KOPT-K1 (cell line): Measurements from ENCODE around the gene EBF4.

Source experiments
- H3K27ac ChIP-seq: fragments of 200-600 bp; sonication (generic); 2 replicates; pipeline ENCODE4 v1.5.1; 2016; ENCODE audit warnings: antibody characterized with exemption, mild to moderate bottlenecking, low read depth, low read length; ENCODE audit not compliant: poor library complexity, severe bottlenecking
- H3K36me3 ChIP-seq: fragments of 200-600 bp; sonication (generic); 2 replicates; pipeline ENCODE4 v1.5.1; 2017; ENCODE audit warnings: antibody characterized with exemption, mild to moderate bottlenecking, low read length, moderate library complexity; ENCODE audit not compliant: insufficient read depth
- H3K9me3 ChIP-seq: fragments of 200-600 bp; sonication (generic); 2 replicates; pipeline ENCODE4 v1.5.1; 2017; ENCODE audit warnings: antibody characterized with exemption, low read length, mild to moderate bottlenecking; ENCODE audit not compliant: insufficient read depth, poor library complexity, severe bottlenecking

Gene EBF4

GRCh38 chr20:2741463-2741862, 48.9 kb downstream of the EBF4 start:
- H3K9me3 ChIP-seq, result no peaks in the 10 kb centered on the region
- no peak overlapping the region for H3K27ac ChIP-seq
- H3K36me3 ChIP-seq, result no peaks in the 10 kb centered on the region

GRCh38 chr20:2741881-2742280, 49.3 kb downstream of the EBF4 start:
- H3K27ac ChIP-seq, result no peak overlapping the region
- no peaks in the 10 kb centered on the region for H3K9me3 ChIP-seq
- H3K36me3 ChIP-seq, result no peaks in the 10 kb centered on the region

GRCh38 chr20:2742431-2742830, 49.9 kb downstream of the EBF4 start:
- no peak overlapping the region for H3K27ac ChIP-seq
- H3K9me3 ChIP-seq, result no peaks in the 10 kb centered on the region
- no peaks in the 10 kb centered on the region for H3K36me3 ChIP-seq

GRCh38 chr20:2742934-2743559, 50.5 kb downstream of the EBF4 start:
- H3K27ac ChIP-seq, result no peak overlapping the region
- H3K9me3 ChIP-seq, result no peaks in the 10 kb centered on the region
- no peaks in the 10 kb centered on the region for H3K36me3 ChIP-seq

- H3K36me3 ChIP-seq, result no peaks in the 10 kb centered on the region
- H3K9me3 ChIP-seq, result no peaks in the 10 kb centered on the region
- no peak overlapping the region for H3K27ac ChIP-seq
These were observed 52.7 kb downstream of the EBF4 start for GRCh38 chr20:2745060-2745910.

DNA sequence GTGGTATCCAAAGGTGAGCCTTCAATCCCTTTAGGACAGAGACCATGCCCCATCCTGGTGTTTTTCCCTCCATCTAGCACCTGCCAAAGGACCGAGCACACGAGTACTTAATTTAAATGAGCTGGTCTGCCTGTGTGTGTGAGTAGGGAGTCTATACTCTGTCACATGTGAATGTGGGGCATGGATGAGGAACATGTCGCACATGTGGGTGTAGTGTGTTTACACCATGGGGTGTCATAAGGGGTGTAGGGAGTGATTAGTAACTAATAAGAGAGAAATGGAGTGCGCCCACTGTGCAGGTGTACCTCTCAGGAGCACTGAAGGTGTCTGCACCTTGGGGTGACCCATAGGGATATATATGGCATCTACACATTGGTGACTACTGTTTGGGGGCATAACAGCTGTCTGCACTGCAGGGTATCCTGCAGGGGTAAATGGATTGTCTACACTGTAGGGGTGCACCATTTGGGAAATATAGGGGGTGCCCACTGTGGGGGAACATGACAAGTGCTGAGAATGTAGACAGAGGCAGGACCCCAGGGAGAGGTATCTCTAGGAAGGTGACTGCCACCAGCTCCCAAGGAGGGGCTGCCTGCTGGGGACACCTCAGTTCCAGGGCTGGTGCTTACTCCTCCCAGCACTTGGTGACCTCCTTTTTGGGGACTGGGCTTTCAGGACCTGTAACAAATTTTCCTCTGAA, 53.5 kb downstream of the EBF4 start:
- H3K9me3 ChIP-seq, result no peaks in the 10 kb centered on the region
- H3K36me3 ChIP-seq, result no peaks in the 10 kb centered on the region
- H3K27ac ChIP-seq, result no peak overlapping the region

DNA sequence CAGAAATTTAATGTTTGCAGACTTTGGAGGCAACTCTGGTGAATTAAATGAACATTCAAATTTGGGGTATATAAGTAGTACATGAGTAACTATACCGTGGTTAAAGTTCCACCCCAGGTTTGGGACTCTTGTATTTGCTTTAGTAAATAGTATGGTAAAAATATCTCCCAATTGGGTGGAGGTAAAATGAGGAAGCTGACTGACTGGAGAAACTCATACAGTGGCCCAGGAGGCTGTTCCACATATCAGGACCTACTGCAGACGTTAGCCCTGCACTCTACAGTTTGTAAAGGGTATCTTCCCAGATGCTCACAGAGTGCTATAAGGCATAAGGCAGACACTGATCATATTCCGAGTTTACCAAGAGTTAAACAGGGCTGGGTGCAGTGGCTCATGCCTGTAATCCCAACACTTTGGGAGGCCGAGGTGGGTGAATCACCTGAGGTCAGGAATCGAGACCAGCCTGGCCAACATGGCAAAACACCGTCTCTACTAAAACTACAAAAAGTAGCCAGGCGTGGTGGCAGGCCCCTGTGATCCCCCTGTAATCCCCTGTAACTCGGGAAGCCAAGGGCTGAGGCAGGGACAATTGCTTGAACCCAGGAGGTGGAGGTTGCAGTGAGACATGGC, 54.2 kb downstream of the EBF4 start:
- no peaks in the 10 kb centered on the region for H3K9me3 ChIP-seq
- no peaks in the 10 kb centered on the region for H3K36me3 ChIP-seq
- no peak overlapping the region for H3K27ac ChIP-seq

DNA sequence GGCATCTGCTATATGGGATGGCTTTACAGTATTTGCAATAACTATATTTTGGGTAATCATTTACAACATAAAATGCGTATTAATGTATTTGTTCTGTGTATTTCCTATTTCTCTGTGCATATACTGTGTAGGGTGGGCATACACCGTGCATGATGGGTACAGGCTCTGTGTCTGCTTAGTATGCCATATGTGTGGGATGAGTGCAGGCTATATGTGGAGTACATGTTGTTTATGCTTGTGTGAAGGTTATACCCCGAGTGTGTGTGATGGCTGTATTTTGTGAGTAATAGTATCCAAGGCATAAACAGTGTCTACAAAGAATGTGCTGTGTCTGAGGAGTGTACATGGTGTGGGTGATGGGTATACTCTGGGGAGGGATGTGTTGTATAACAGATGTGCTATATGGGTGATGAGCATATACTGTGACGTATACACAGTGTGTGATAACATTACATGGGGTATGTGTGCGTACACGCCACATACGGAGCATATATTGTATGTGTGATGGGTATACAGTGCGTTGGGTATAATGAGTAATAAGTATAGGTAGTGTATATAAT, 55.2 kb downstream of the EBF4 start:
- Histone ChIP-seq H3K36me3 (no peaks in the 10 kb centered on the region), H3K27ac (no peak overlapping the region)

GRCh38 chr20:2748551-2749342, 56.2 kb downstream of the EBF4 start:
- Histone ChIP-seq H3K9me3 (no peaks in the 10 kb centered on the region), H3K36me3 (no peaks in the 10 kb centered on the region), H3K27ac (no peak overlapping the region)

More for the DNA sequence above, 55.2 kb downstream of the EBF4 start:
- no peaks in the 10 kb centered on the region for H3K9me3 ChIP-seq

DNA sequence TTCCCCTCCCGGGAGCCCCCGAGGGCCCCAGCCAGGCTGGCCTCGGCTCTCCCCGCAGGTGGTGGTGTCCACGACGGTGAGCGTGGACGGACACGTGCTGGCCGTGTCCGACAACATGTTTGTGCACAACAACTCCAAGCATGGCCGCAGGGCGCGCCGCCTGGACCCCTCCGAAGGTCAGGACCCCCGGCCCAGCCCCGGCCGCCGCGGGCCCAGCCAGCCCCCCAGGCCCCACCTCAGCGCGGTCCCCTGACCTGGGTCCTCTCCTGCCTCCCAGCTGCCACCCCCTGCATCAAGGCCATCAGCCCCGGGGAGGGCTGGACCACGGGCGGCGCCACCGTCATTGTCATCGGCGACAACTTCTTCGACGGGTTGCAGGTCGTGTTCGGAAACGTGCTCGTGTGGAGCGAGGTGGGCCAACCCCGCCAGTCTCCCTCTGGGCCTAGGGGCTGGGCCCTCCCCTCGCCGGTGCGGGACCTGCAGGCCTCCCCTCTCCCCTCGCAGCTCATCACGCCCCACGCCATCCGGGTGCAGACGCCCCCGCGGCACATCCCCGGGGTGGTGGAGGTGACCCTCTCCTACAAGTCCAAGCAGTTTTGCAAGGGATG, 56.9 kb downstream of the EBF4 start:
- Histone ChIP-seq H3K36me3 (no peaks in the 10 kb centered on the region), H3K27ac (no peak overlapping the region), H3K9me3 (no peaks in the 10 kb centered on the region)

DNA sequence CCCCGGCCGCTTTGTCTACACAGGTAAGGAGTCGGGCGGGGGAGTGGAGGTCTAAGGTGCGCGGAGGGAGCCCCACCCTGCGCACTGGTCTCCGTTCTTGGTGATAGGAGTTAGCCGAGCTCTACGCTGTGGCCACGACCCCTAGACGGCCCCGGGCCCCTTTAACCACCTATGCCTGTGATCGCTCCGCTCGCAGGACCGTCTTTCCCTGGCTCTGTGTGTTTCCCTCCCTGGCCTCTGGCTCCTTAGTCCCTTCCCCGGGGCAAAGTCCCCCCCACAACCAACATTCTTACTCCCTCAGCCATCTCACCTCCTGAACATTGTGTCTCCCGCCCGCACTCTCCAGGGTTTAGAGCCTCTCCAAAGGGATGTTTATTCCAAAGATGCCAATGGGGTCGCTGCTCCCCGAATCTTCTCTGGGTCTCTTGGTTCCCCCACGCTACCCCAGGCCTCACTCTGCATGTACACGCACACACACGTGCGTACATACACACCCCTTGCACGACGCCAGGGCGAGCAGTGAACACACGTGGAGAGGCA, 57.4 kb downstream of the EBF4 start:
- H3K9me3 ChIP-seq, result no peaks in the 10 kb centered on the region
- H3K27ac ChIP-seq, result no peak overlapping the region
- no peaks in the 10 kb centered on the region for H3K36me3 ChIP-seq

GRCh38 chr20:2750491-2751251, 58.1 kb downstream of the EBF4 start:
- no peaks in the 10 kb centered on the region for H3K36me3 ChIP-seq
- H3K9me3 ChIP-seq, result no peaks in the 10 kb centered on the region
- H3K27ac ChIP-seq, result no peak overlapping the region

DNA sequence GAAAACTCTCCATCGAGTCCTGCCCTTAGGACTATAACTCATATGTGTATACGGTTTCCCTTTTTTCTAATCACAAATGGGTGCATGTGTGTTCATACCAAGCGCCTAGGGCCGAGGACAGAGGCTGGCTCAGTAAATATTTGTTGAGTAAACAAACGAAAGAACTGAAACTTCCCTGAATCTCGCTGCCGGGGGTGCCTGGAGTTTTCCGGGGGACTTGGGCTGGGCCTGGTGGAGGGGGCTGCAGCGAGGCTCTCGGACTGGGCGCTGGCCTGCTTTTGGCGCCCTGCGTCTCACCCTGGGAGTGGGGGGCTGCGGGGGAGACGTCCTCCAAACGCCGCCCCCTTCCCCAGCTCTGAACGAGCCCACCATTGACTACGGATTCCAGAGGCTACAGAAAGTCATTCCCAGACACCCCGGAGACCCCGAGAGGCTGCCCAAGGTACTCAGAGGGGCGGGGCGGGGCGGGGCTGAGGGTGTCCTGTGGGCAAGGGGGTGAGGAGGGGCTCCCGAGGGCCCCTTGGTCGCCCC, 58.8 kb downstream of the EBF4 start:
- Histone ChIP-seq H3K36me3 (no peaks in the 10 kb centered on the region), H3K27ac (no peak overlapping the region), H3K9me3 (no peaks in the 10 kb centered on the region)
